ENCODE results near the gene AMHR2.
A peak's percentile ranks its signal among the peaks of the same experiment; 100 is the strongest.
"Not testable (repeated sequence)": the region's sequence is repeated elsewhere in the genome, so short reads cannot be mapped to it uniquely, and the experiment has no call there.

The AMHR2 gene

DNA sequence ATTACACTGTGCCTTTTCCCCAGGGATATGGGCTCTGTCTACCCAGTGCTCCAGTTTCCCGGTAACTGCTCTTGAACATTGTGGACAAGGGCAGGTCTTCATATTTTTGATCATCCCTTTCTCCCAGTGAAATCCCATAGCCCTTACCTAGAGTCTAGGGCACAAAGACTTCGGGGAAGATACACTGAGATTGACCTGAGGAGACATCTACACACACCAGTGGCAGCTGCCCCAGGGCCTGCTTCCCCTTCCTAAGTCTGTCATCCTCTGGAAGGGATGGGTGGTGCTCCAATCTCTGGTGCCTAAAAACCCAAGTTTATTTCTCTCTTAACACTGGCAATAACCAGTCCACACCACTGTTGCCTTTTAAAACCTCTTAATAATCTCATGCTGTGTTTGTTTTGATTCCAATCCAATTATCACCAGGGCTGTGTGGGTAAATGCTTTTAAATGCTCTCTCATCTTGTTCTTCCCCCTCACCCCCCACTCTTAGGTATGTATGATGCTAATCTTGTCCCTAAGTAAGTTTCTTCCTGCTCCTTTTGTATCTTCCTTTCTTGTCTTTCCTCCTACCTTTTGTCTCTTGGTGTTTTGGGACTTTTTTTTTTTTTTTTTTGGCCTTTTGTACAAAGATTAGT lies 7.8 kb upstream of the AMHR2 start:
- peak in 2 of 3 experiments; percentile 36 to 79 for DNase-seq

- not testable (repeated sequence) for DNase-seq
These were observed 6.3 kb upstream of the AMHR2 start for GRCh38 chr12:53417291-53417816.

DNA sequence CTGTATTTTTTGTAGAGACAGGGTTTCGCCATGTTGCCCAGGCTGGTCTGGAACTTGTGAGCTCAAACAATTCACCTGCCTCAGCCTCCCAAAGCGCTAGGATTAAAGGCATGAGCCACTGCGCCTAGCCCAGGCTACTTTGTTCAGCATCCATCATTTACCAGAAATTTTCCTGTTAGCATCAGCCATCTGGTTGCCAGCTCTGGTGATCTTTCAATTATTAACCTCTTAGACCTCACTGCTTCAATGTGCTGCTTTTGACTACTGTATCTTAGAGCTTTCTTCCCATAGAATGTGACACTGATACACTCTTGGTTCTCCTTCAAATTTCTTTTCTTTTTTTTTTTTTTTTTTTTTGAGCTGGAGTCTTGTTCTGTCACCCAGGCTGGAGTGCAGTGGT lies 5.4 kb upstream of the AMHR2 start:
- no peak for DNase-seq

DNA sequence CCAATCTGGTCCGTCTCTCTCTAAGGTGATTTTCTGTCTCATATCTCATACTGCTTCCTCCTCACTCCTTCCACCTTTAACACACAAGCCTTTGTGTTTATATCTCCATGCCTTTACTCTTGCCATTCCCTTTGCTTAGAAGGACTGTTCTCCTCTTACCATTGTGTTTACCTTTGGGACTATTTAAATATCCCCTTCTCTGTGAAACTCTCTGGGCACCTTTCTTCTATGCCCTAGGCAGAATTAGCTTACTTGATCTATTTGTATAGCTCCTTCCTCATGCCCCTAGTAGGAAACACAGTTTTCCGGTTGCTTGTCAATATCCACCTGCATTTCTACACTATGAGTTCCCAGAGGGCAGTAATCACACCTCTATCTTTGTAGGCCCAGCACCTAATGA lies 3.9 kb upstream of the AMHR2 start:
- DNase-seq = no peak

DNA sequence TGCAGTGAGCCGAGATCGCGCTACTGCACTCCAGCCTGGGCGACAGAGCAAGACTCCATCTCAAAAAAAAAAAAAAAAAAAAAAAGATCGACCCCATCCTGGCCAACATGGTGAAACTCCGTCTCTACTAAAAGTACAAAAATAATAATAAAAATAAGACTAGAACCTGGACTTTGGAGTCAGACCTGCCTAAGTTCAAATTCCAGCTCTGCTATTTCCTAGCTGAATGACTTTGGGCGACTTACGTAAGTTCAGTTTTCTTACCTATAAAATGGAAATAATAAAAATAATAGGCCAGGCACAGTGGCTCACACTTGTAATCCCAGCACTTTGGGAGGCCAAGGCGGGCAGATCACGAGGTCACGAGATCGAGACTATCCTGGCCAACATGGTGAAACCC lies 1.4 kb upstream of the AMHR2 start:
- DNase-seq = not testable (repeated sequence)

DNA sequence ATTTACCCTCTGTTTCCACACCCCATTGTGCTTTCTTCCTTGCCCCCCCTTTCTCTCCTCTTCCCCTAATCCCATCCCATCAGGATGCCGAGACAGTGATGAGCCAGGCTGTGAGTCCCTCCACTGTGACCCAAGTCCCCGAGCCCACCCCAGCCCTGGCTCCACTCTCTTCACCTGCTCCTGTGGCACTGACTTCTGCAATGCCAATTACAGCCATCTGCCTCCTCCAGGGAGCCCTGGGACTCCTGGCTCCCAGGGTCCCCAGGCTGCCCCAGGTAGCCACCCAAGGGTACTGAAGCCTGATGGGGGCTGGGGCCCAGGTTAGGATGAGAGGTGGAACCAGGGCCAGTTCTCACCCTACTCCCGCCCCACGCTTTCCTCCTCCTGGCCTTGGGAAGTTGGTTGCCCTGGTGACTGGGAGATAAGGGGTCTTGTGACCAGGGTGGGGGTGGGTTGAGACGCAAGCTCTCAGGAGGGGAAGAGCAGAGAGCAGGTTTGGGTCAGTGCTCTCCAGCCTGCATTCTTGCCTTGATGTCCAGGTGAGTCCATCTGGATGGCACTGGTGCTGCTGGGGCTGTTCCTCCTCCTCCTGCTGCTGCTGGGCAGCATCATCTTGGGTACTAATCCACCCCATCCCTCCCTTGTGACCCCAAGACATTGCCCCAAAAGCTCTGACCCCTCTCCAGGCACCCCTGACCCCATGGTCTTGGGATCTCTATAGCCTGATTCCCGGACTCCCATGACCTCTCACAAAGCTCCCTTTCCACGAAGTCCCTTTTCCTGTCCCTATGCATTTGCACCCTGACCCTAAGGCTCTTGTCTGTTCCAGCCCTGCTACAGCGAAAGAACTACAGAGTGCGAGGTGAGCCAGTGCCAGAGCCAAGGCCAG lies 1.2 kb downstream of the AMHR2 start:
- DNase-seq = no peak

- no peak for DNase-seq
These were observed 2.0 kb downstream of the AMHR2 start for GRCh38 chr12:53425515-53426150.

- no peak for DNase-seq
These were observed 4.4 kb downstream of the AMHR2 start for GRCh38 chr12:53427905-53428594.

- no peak for DNase-seq
These were observed 5.1 kb downstream of the AMHR2 start for GRCh38 chr12:53428741-53429140.

- DNase-seq = no peak
These were observed 6.5 kb downstream of the AMHR2 start for GRCh38 chr12:53430116-53430515.

DNA sequence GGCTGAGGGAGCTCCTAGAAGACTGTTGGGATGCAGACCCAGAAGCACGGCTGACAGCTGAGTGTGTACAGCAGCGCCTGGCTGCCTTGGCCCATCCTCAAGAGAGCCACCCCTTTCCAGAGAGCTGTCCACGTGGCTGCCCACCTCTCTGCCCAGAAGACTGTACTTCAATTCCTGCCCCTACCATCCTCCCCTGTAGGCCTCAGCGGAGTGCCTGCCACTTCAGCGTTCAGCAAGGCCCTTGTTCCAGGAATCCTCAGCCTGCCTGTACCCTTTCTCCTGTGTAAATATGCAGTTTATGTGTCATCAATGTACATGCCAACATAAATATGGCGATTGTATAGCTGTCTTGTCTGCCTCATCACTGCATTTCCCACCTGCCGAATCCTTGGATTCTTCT lies 7.5 kb downstream of the AMHR2 start:
- DNase-seq = no peak

GRCh38 chr12:53435326-53435725 lies 11.7 kb downstream of the AMHR2 start:
- DNase-seq = not testable (repeated sequence)

- not testable (repeated sequence) for DNase-seq
These were observed 15.9 kb downstream of the AMHR2 start for GRCh38 chr12:53439582-53439981.

- DNase-seq = peak; percentile 98 to 100 (median 99)
These were observed 17.6 kb downstream of the AMHR2 start, which contains the start of gene PRR13 for GRCh38 chr12:53441040-53441833. PRR13 (plus strand) TSS chr12:53441734; CDS start chr12:53442715, 981 bp downstream.

- DNase-seq = no peak
These were observed 20.3 kb downstream of the AMHR2 start for GRCh38 chr12:53443955-53444354.

- DNase-seq = not testable (repeated sequence)
These were observed 21.1 kb downstream of the AMHR2 start for GRCh38 chr12:53444593-53445325.

GRCh38 chr12:53450936-53451335 lies 27.3 kb downstream of the AMHR2 start:
- no peak for DNase-seq

DNA sequence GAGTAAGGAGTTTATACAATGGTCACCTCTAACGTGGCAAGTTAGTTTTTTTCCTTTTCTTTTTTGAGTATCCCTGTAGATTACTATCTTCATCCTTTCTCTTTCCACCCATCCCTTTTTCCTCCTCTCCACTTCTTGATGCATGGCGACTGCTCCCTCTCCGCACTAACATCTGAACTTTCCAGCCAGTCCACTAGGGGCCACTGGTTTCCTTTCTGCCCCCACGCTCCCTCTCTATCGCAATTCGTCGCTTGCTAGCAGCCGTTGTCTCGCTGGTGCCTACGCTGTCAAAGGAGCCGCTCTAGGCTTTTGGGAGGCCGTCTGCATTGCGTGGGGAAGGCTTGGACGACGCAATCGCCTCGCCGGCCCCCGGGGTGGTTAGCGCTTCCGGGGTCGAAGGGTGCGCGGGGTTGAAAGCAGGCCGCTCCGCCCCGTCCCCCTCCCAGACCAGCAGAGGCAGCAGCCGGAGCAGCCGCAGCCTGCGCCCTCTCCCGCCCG lies 28.1 kb downstream of the AMHR2 start, which contains the start of gene PCBP2:
Gene PCBP2, plus strand, starts transcription at position 442 of the 498 bp plus-strand sequence. CDS start 2,699 bp downstream, outside the sequence.
- peak; percentile 99 to 100 (median 99) for DNase-seq

- DNase-seq = peak; percentile 76 to 96 (median 92)
These were observed 28.8 kb downstream of the AMHR2 start for GRCh38 chr12:53452159-53453077.

Measured in NCI-H1417 (cell line).